Fibroblast of skin of back (primary cell): ENCODE measurements around the gene PCNT.

Source experiments
- DNase-seq: peaks from one replicate; pipeline ENCODE4 v3.0.0-alpha.2; 2013

The PCNT gene

GRCh38 chr21:46409641-46410406 lies 85.9 kb downstream of the PCNT start:
- DNase-seq = no peak

GRCh38 chr21:46410516-46410915 lies 86.6 kb downstream of the PCNT start:
- no peak for DNase-seq

GRCh38 chr21:46411236-46411635 lies 87.3 kb downstream of the PCNT start:
- no peak for DNase-seq

GRCh38 chr21:46411691-46412090 lies 87.7 kb downstream of the PCNT start:
- no peak for DNase-seq

GRCh38 chr21:46412521-46413364 lies 88.8 kb downstream of the PCNT start:
- DNase-seq = no peak

GRCh38 chr21:46413365-46413696 lies 89.4 kb downstream of the PCNT start:
- no peak for DNase-seq

- no peak for DNase-seq
Measured at GRCh38 chr21:46414965-46415275, 91.0 kb downstream of the PCNT start.

- DNase-seq = no peak
Measured at GRCh38 chr21:46416551-46416950, 92.6 kb downstream of the PCNT start.

- no peak for DNase-seq
Measured at GRCh38 chr21:46418265-46418946, 94.5 kb downstream of the PCNT start.

GRCh38 chr21:46420241-46421190 lies 96.6 kb downstream of the PCNT start:
- DNase-seq = no peak

- DNase-seq = no peak
Measured at GRCh38 chr21:46421191-46421750, 97.3 kb downstream of the PCNT start.

GRCh38 chr21:46421756-46422555 lies 98.0 kb downstream of the PCNT start:
- no peak for DNase-seq

GRCh38 chr21:46422636-46423241 lies 98.8 kb downstream of the PCNT start:
- DNase-seq = no peak

- DNase-seq = no peak
Measured at GRCh38 chr21:46423546-46424038, 99.6 kb downstream of the PCNT start.

GRCh38 chr21:46424039-46424591 lies 100.2 kb downstream of the PCNT start:
- no peak for DNase-seq

GRCh38 chr21:46424621-46425020 lies 100.7 kb downstream of the PCNT start:
- DNase-seq = no peak

GRCh38 chr21:46425041-46425440 lies 101.1 kb downstream of the PCNT start:
- no peak for DNase-seq

GRCh38 chr21:46425571-46425970 lies 101.6 kb downstream of the PCNT start:
- no peak for DNase-seq

- DNase-seq = no peak
Measured at GRCh38 chr21:46426313-46427046, 102.5 kb downstream of the PCNT start.

- no peak for DNase-seq
Measured at GRCh38 chr21:46427516-46427915, 103.6 kb downstream of the PCNT start.
